HCT116 (cell line): ENCODE measurements around the gene CDHR5.

Experiments
- EGR1 ChIP-seq: IDR thresholded peaks from 2 replicates; pipeline ENCODE4 v1.6.1; 2012; ENCODE audit warnings: low read depth
- ELF1 ChIP-seq: IDR thresholded peaks from 2 replicates; pipeline ENCODE4 v1.6.1; 2012; ENCODE audit warnings: low read depth, borderline replicate concordance
- EZH2 ChIP-seq: fragments of 200-600 bp; sonication (generic); IDR thresholded peaks from 2 replicates; pipeline ENCODE4 v1.6.1; 2017; ENCODE audit warnings: antibody characterized with exemption, mixed run types
- EZH2phosphoT487 ChIP-seq: fragments of 200-600 bp; IDR thresholded peaks from 2 replicates; pipeline ENCODE4 v1.6.1; 2018; ENCODE audit warnings: antibody characterized with exemption, borderline replicate concordance
- JUND ChIP-seq: IDR thresholded peaks from 2 replicates; pipeline ENCODE4 v1.6.1; 2012
- POLR2A ChIP-seq: IDR thresholded peaks from 2 replicates; pipeline ENCODE4 v1.7.0; 2011; ENCODE audit warnings: borderline replicate concordance; ENCODE audit not compliant: insufficient read depth, insufficient read length; ENCODE audit errors: extremely low read depth
- RAD21 ChIP-seq: IDR thresholded peaks from 2 replicates; pipeline ENCODE4 v1.6.1; 2012; ENCODE audit warnings: low read depth, mild to moderate bottlenecking
- SIN3A ChIP-seq: IDR thresholded peaks from 2 replicates; pipeline ENCODE4 v1.6.1; 2012; ENCODE audit warnings: low read depth
- SP1 ChIP-seq: IDR thresholded peaks from 2 replicates; pipeline ENCODE4 v1.6.1; 2012; ENCODE audit warnings: low read depth
- TF ChIP-seq, protein P1 (sequence below), 3 experiments: fragments of 200-600 bp in 1 of 3; sonication (generic) in 1 of 3; IDR thresholded peaks in 2 of 3; conservative IDR thresholded peaks in 1 of 3; 2 replicates each; pipeline ENCODE4 v1.5.1; 2012 to 2017; ENCODE audit warnings: low read depth in 2 of 3, low read length in 2 of 3, antibody characterized with exemption in 1 of 3, borderline replicate concordance in 1 of 3, control low read depth in 1 of 3, mild to moderate bottlenecking in 1 of 3, mixed read lengths in 1 of 3, mixed run types in 1 of 3, moderate library complexity in 1 of 3; ENCODE audit not compliant: insufficient read depth in 1 of 3
- TF ChIP-seq, protein P2 (sequence below): IDR thresholded peaks from 2 replicates; pipeline ENCODE4 v1.6.1; 2012

- TF ChIP-seq, protein P1, sequence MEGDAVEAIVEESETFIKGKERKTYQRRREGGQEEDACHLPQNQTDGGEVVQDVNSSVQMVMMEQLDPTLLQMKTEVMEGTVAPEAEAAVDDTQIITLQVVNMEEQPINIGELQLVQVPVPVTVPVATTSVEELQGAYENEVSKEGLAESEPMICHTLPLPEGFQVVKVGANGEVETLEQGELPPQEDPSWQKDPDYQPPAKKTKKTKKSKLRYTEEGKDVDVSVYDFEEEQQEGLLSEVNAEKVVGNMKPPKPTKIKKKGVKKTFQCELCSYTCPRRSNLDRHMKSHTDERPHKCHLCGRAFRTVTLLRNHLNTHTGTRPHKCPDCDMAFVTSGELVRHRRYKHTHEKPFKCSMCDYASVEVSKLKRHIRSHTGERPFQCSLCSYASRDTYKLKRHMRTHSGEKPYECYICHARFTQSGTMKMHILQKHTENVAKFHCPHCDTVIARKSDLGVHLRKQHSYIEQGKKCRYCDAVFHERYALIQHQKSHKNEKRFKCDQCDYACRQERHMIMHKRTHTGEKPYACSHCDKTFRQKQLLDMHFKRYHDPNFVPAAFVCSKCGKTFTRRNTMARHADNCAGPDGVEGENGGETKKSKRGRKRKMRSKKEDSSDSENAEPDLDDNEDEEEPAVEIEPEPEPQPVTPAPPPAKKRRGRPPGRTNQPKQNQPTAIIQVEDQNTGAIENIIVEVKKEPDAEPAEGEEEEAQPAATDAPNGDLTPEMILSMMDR (IDR thresholded peaks at IDR 0.05 in 2 of 3, conservative IDR thresholded peaks at IDR 0.05 in 1 of 3; ENCODE audit: borderline replicate concordance in 1 of 3, insufficient read depth in 1 of 3, low read depth in 2 of 3, low read length in 2 of 3): no peak
- TF ChIP-seq POLR2A (no peak), ELF1 (no peak), EZH2phosphoT487 (no peak), EGR1 (no peak), JUND (no peak), RAD21 (no peak), SIN3A (no peak), SP1 (no peak), EZH2 (no peak)
- TF ChIP-seq, protein P2, sequence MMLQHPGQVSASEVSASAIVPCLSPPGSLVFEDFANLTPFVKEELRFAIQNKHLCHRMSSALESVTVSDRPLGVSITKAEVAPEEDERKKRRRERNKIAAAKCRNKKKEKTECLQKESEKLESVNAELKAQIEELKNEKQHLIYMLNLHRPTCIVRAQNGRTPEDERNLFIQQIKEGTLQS: no peak
Measured at GRCh38 chr11:571802-572185, 53.0 kb downstream of the CDHR5 start.
